ENCODE data around the gene MSL3B.

Gene MSL3B

GRCh38 chr2:233832869-233833311 lies 35.3 kb downstream of the MSL3B start:
- WGBS, 2 donors, result 64 to 78% methylated on average over 7 of the region's 7 CpGs
- Histone ChIP-seq H3K4me1 (no peaks in the 10 kb centered on the region), H3K27ac (no peak overlapping the region), H3K36me3 (replicated peaks in 1 of 2; ENCODE audit: insufficient read depth in 1 of 2, low read depth in 2 of 2) (no peaks in the 10 kb centered on the region), H3K9me3 (no peaks in the 10 kb centered on the region), H3K27me3 (no peaks in the 10 kb centered on the region), H3K4me3 (no peak overlapping the region)
- ATAC-seq (no peak), DNase-seq (no peak)
- no peak for TF ChIP-seq CTCF (IDR thresholded peaks at IDR 0.05)
- no peak for TF ChIP-seq POLR2A (IDR thresholded peaks at IDR 0.05)
- intact Hi-C loops (cut with DNase I), result no loop called here

GRCh38 chr2:233832414-233832813 lies 35.8 kb downstream of the MSL3B start:
- H3K4me1 ChIP-seq, result no peaks in the 10 kb centered on the region
- H3K36me3 ChIP-seq (replicated peaks in 1 of 2; ENCODE audit: insufficient read depth in 1 of 2, low read depth in 2 of 2), result no peaks in the 10 kb centered on the region
- no peak overlapping the region for H3K27ac ChIP-seq
- H3K4me3 ChIP-seq, result no peak overlapping the region
- TF ChIP-seq CTCF (IDR thresholded peaks at IDR 0.05), result no peak
- TF ChIP-seq POLR2A (IDR thresholded peaks at IDR 0.05), result no peak
- DNase-seq (no peak), ATAC-seq (no peak)
- intact Hi-C loops (cut with DNase I), result no loop called here
- no peaks in the 10 kb centered on the region for H3K9me3 ChIP-seq
- 65 to 71% methylated on average over 9 of the region's 9 CpGs for WGBS, 2 donors
- H3K27me3 ChIP-seq, result no peaks in the 10 kb centered on the region

- Histone ChIP-seq H3K9me3 (no peaks in the 10 kb centered on the region), H3K4me1 (no peaks in the 10 kb centered on the region), H3K27me3 (no peaks in the 10 kb centered on the region), H3K36me3 (replicated peaks in 1 of 2; ENCODE audit: insufficient read depth in 1 of 2, low read depth in 2 of 2) (no peaks in the 10 kb centered on the region), H3K4me3 (no peak overlapping the region), H3K27ac (no peak overlapping the region)
- 97 to 100% methylated on average over 6 of the region's 6 CpGs for WGBS, 2 donors
- TF ChIP-seq POLR2A (IDR thresholded peaks at IDR 0.05), result no peak
- no peak for TF ChIP-seq CTCF (IDR thresholded peaks at IDR 0.05)
- ATAC-seq (no peak), DNase-seq (no peak)
- intact Hi-C loops (cut with DNase I), result no loop called here
Observed at GRCh38 chr2:233831861-233832260, 36.3 kb downstream of the MSL3B start.

- Histone ChIP-seq H3K36me3 (replicated peaks in 1 of 2; ENCODE audit: insufficient read depth in 1 of 2, low read depth in 2 of 2) (no peaks in the 10 kb centered on the region), H3K4me3 (no peak overlapping the region), H3K4me1 (no peaks in the 10 kb centered on the region), H3K27me3 (no peaks in the 10 kb centered on the region), H3K27ac (no peak overlapping the region), H3K9me3 (no peaks in the 10 kb centered on the region)
- TF ChIP-seq POLR2A (IDR thresholded peaks at IDR 0.05) (no peak), CTCF (IDR thresholded peaks at IDR 0.05) (no peak)
- 87 to 88% methylated on average over 10 to 14 of the region's 14 CpGs for WGBS, 2 donors
- intact Hi-C loops (cut with DNase I), result no loop called here
- DNase-seq, result no peak
- ATAC-seq, result no peak
Observed at GRCh38 chr2:233831011-233831721, 37.0 kb downstream of the MSL3B start.

Data from body of pancreas (tissue), 4 donors.